HepG2 (cell line): ENCODE data around the gene SSNA1. TPM values are rescaled to one million over a fixed set of nuclear protein-coding genes. Genes with fewer than 3 reads are reported as not detected.
A peak's percentile ranks its signal among the peaks of the same experiment; 100 is the strongest.

Source experiments
- BRCA1 ChIP-seq: sonication (generic); formaldehyde crosslinking; IDR thresholded peaks from 2 replicates; pipeline ENCODE4 v1.4.0; 2020; ENCODE audit warnings: missing genetic modification reagents
- CEBPG ChIP-seq: IDR thresholded peaks from 2 replicates; pipeline ENCODE4 v1.6.1; 2016
- ETV5 ChIP-seq: IDR thresholded peaks from 2 replicates; pipeline ENCODE4 v1.6.1; 2018; ENCODE audit warnings: missing biosample characterization, missing genetic modification reagents, inconsistent platforms, borderline replicate concordance
- FOSL2 ChIP-seq: sonication (generic); formaldehyde crosslinking; IDR thresholded peaks from 2 replicates; pipeline ENCODE4 v1.4.0; 2020; ENCODE audit warnings: missing genetic modification reagents
- GATA4 ChIP-seq: sonication (generic); IDR thresholded peaks from 2 replicates; pipeline ENCODE4 v1.6.1; 2016; ENCODE audit warnings: antibody characterized with exemption, low read depth, borderline replicate concordance
- HHEX ChIP-seq: IDR thresholded peaks from 2 replicates; pipeline ENCODE4 v1.6.1; 2016; ENCODE audit warnings: control low read depth
- KLF13 ChIP-seq: sonication (generic); formaldehyde crosslinking; IDR thresholded peaks from 2 replicates; pipeline ENCODE4 v1.4.0; 2020; ENCODE audit warnings: mild to moderate bottlenecking, missing genetic modification reagents
- RBM39 ChIP-seq: fragments of 200-400 bp; formaldehyde crosslinking; IDR thresholded peaks from one replicate; pipeline ENCODE4 v1.6.1; 2018; ENCODE audit warnings: antibody characterized with exemption, mild to moderate bottlenecking, low read depth, low read length; ENCODE audit not compliant: poor library complexity, severe bottlenecking
- REL ChIP-seq: sonication (generic); formaldehyde crosslinking; conservative IDR thresholded peaks from 2 replicates; pipeline ENCODE4 v1.8.0; 2022; ENCODE audit warnings: mild to moderate bottlenecking, missing genetic modification reagents, moderate library complexity
- SMAD9 ChIP-seq: sonication (generic); formaldehyde crosslinking; IDR thresholded peaks from 2 replicates; pipeline ENCODE4 v1.5.1; 2020; ENCODE audit warnings: mild to moderate bottlenecking, missing genetic modification reagents
- SPEN ChIP-seq: sonication (generic); formaldehyde crosslinking; IDR thresholded peaks from 2 replicates; pipeline ENCODE4 v1.5.1; 2020; ENCODE audit warnings: low read depth, mild to moderate bottlenecking, missing genetic modification reagents
- TAF1 ChIP-seq: sonication (generic); formaldehyde crosslinking; IDR thresholded peaks from 2 replicates; pipeline ENCODE4 v1.4.0; 2020; ENCODE audit warnings: missing genetic modification reagents
- ZBTB3 ChIP-seq: sonication (generic); formaldehyde crosslinking; IDR thresholded peaks from 2 replicates; pipeline ENCODE4 v1.4.0; 2020; ENCODE audit warnings: low read depth, mild to moderate bottlenecking, moderate library complexity, missing genetic modification reagents, borderline replicate concordance
- ZKSCAN1 ChIP-seq: fragments of 150-350 bp; IDR thresholded peaks from 2 replicates; pipeline ENCODE4 v1.6.1; 2014; ENCODE audit warnings: low read length
- ZNF329 ChIP-seq: sonication (generic); formaldehyde crosslinking; IDR thresholded peaks from 2 replicates; pipeline ENCODE4 v1.9.0; 2021; ENCODE audit warnings: low read depth, mild to moderate bottlenecking, missing genetic modification reagents
- ZNF367 ChIP-seq: sonication (generic); formaldehyde crosslinking; IDR thresholded peaks from 2 replicates; pipeline ENCODE4 v1.4.0; 2020; ENCODE audit warnings: missing genetic modification reagents, borderline replicate concordance
- ZNF710 ChIP-seq: sonication (generic); formaldehyde crosslinking; IDR thresholded peaks from 2 replicates; pipeline ENCODE4 v1.5.0; 2020; ENCODE audit warnings: mild to moderate bottlenecking, missing genetic modification reagents, borderline replicate concordance
- ZNF761 ChIP-seq: sonication (generic); formaldehyde crosslinking; conservative IDR thresholded peaks from 2 replicates; pipeline ENCODE4 v1.4.0; 2020; ENCODE audit warnings: mild to moderate bottlenecking, missing genetic modification reagents
- ZNF891 ChIP-seq: sonication (generic); formaldehyde crosslinking; IDR thresholded peaks from 2 replicates; pipeline ENCODE4 v1.5.0; 2020; ENCODE audit warnings: mild to moderate bottlenecking, missing genetic modification reagents
- ZSCAN21 ChIP-seq: sonication (generic); formaldehyde crosslinking; IDR thresholded peaks from 2 replicates; pipeline ENCODE4 v1.8.0; 2022; ENCODE audit warnings: mild to moderate bottlenecking, missing genetic modification reagents, moderate library complexity, borderline replicate concordance
- ZSCAN9 ChIP-seq: IDR thresholded peaks from 2 replicates; pipeline ENCODE4 v1.6.1; 2016; ENCODE audit warnings: borderline replicate concordance
- polyA plus RNA-seq, 8 experiments: library from polyadenylated mRNA; depleted of rRNA in 3 of 8; stranded (reverse) in 7 of 8; unstranded in 1 of 8; fragments of >200 nt; fragmentation: Illumina TruSeq in 4 of 8; extraction: Trizol in 4 of 8; gene quantifications; 2 replicates each; pipeline versions ENCODE4 v1.2.1 to v1.2.3, GENCODE V29; 2011 to 2016; ENCODE audit warnings: low read depth in 4 of 8, missing spikeins in 1 of 8, mixed read lengths in 1 of 8; ENCODE audit not compliant: insufficient read depth in 1 of 8
- total RNA-seq, 5 experiments: library from RNA; depleted of rRNA; stranded (reverse); fragments of >200 nt; fragmentation: Illumina TruSeq; extraction: Trizol; gene quantifications; 2 replicates each; pipeline ENCODE4 v1.2.3, GENCODE V29; 2016; ENCODE audit warnings: low read depth in 1 of 5
- TF ChIP-seq, protein P1 (sequence below): sonication (generic); formaldehyde crosslinking; IDR thresholded peaks from 2 replicates; pipeline ENCODE4 v1.5.1; 2020; ENCODE audit warnings: mild to moderate bottlenecking, missing genetic modification reagents, moderate library complexity
- TF ChIP-seq, protein P2 (sequence below): sonication (generic); formaldehyde crosslinking; IDR thresholded peaks from 2 replicates; pipeline ENCODE4 v1.4.0; 2020; ENCODE audit warnings: missing genetic modification reagents

The SSNA1 gene
- total and polyA plus RNA-seq, 2 of the 13 experiments (the other 11 are each of a cell fraction or from before 2014, with no cell fraction given): 35.9 to 49.4 TPM

GRCh38 chr9:137229903-137230704 lies 41.6 kb downstream of the SSNA1 start (continued):
- TF ChIP-seq BRCA1 (CRISPR knock-in tag) (no peak), ZNF891 (CRISPR knock-in tag) (peak; percentile 39), ZSCAN21 (CRISPR knock-in tag) (peak; percentile 81), ZNF761 (CRISPR knock-in tag) (0 out of 2 replicates have a peak, but pooled peaks have one; percentile 35), ZNF367 (CRISPR knock-in tag) (0 out of 2 replicates have a peak, but pooled peaks have one; percentile 43), SMAD9 (CRISPR knock-in tag) (no peak), KLF13 (0 out of 2 replicates have a peak, but pooled peaks have one; percentile 33), ZKSCAN1 (no peak), REL (no peak; the same call in 1 of the 2 replicates), FOSL2 (CRISPR knock-in tag) (no peak; the same call in 1 of the 2 replicates), ZSCAN9 (0 out of 2 replicates have a peak, but pooled peaks have one; percentile 32), CEBPG (no peak), SPEN (CRISPR knock-in tag) (peak; percentile 75; the same call in 1 of the 2 replicates), ZNF329 (CRISPR knock-in tag) (0 out of 2 replicates have a peak, but pooled peaks have one; percentile 24), ETV5 (peak; percentile 50; the same call in 1 of the 2 replicates), HHEX (CRISPR knock-in tag) (no peak), TAF1 (peak; percentile 46; the same call in 1 of the 2 replicates), ZBTB3 (CRISPR knock-in tag) (no peak), RBM39 (no peak), GATA4 (no peak), ZNF710 (CRISPR knock-in tag) (0 out of 2 replicates have a peak, but pooled peaks have one; percentile 15)
- TF ChIP-seq, protein P1, sequence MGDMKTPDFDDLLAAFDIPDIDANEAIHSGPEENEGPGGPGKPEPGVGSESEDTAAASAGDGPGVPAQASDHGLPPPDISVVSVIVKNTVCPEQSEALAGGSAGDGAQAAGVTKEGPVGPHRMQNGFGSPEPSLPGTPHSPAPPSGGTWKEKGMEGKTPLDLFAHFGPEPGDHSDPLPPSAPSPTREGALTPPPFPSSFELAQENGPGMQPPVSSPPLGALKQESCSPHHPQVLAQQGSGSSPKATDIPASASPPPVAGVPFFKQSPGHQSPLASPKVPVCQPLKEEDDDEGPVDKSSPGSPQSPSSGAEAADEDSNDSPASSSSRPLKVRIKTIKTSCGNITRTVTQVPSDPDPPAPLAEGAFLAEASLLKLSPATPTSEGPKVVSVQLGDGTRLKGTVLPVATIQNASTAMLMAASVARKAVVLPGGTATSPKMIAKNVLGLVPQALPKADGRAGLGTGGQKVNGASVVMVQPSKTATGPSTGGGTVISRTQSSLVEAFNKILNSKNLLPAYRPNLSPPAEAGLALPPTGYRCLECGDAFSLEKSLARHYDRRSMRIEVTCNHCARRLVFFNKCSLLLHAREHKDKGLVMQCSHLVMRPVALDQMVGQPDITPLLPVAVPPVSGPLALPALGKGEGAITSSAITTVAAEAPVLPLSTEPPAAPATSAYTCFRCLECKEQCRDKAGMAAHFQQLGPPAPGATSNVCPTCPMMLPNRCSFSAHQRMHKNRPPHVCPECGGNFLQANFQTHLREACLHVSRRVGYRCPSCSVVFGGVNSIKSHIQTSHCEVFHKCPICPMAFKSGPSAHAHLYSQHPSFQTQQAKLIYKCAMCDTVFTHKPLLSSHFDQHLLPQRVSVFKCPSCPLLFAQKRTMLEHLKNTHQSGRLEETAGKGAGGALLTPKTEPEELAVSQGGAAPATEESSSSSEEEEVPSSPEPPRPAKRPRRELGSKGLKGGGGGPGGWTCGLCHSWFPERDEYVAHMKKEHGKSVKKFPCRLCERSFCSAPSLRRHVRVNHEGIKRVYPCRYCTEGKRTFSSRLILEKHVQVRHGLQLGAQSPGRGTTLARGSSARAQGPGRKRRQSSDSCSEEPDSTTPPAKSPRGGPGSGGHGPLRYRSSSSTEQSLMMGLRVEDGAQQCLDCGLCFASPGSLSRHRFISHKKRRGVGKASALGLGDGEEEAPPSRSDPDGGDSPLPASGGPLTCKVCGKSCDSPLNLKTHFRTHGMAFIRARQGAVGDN (CRISPR knock-in tag): peak; percentile 92
- TF ChIP-seq, protein P2, sequence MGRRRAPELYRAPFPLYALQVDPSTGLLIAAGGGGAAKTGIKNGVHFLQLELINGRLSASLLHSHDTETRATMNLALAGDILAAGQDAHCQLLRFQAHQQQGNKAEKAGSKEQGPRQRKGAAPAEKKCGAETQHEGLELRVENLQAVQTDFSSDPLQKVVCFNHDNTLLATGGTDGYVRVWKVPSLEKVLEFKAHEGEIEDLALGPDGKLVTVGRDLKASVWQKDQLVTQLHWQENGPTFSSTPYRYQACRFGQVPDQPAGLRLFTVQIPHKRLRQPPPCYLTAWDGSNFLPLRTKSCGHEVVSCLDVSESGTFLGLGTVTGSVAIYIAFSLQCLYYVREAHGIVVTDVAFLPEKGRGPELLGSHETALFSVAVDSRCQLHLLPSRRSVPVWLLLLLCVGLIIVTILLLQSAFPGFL (CRISPR knock-in tag): no peak
